ENCODE measurements around the gene OTULIN.

OTULIN gene

DNA sequence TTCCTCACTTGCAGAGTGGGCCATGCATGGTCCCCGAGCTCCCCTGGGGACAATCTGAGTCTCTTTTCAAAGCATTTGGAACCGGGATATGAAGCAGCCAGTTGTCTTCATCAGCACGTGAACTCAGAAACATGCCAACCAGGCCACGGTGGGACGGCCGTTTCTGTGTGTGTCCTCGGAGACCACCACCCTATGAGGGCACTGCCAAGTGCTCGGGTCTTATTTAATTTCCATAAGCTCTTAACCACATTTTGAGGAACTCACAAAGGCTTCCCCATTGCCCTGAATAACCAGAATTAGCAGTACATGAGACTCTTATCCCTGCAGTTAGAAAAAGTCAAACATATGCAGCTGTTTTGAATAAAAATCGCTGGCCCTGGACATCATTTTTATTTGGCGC, 60.1 kb downstream of the OTULIN start:
- no peak for TF ChIP-seq EZH2phosphoT487 (IDR thresholded peaks at IDR 0.05; ENCODE audit: low read depth)
- TF ChIP-seq, protein P1, sequence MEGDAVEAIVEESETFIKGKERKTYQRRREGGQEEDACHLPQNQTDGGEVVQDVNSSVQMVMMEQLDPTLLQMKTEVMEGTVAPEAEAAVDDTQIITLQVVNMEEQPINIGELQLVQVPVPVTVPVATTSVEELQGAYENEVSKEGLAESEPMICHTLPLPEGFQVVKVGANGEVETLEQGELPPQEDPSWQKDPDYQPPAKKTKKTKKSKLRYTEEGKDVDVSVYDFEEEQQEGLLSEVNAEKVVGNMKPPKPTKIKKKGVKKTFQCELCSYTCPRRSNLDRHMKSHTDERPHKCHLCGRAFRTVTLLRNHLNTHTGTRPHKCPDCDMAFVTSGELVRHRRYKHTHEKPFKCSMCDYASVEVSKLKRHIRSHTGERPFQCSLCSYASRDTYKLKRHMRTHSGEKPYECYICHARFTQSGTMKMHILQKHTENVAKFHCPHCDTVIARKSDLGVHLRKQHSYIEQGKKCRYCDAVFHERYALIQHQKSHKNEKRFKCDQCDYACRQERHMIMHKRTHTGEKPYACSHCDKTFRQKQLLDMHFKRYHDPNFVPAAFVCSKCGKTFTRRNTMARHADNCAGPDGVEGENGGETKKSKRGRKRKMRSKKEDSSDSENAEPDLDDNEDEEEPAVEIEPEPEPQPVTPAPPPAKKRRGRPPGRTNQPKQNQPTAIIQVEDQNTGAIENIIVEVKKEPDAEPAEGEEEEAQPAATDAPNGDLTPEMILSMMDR (IDR thresholded peaks at IDR 0.05; ENCODE audit: low read depth, low read length) = no peak
- Histone ChIP-seq H3K9ac (ENCODE audit: low read length) (no peak overlapping the region), H3K9me3 (ENCODE audit: insufficient read depth, low read length) (0 out of 2 replicates have a peak, but pooled peaks cover 3% of the 10 kb centered on the region), H3K4me1 (ENCODE audit: low read length) (peaks cover 23% of the 10 kb centered on the region), H3K4me3 (ENCODE audit: low read length) (no peak overlapping the region), H3K27ac (ENCODE audit: low read length) (peak overlapping the region; percentile 66; the same call in 1 of the 2 replicates), H3K27me3 (ENCODE audit: low read depth, low read length) (no peaks in the 10 kb centered on the region), H3K4me2 (ENCODE audit: low read length) (no peak overlapping the region), H4K20me1 (ENCODE audit: insufficient read depth, low read length) (no peaks in the 10 kb centered on the region), H2AFZ (ENCODE audit: low read depth, low read length) (no peak overlapping the region), H3K36me3 (replicated peaks; ENCODE audit: low read depth, low read length) (peaks cover 4% of the 10 kb centered on the region), H3K79me2 (ENCODE audit: low read length) (no peaks in the 10 kb centered on the region)

DNA sequence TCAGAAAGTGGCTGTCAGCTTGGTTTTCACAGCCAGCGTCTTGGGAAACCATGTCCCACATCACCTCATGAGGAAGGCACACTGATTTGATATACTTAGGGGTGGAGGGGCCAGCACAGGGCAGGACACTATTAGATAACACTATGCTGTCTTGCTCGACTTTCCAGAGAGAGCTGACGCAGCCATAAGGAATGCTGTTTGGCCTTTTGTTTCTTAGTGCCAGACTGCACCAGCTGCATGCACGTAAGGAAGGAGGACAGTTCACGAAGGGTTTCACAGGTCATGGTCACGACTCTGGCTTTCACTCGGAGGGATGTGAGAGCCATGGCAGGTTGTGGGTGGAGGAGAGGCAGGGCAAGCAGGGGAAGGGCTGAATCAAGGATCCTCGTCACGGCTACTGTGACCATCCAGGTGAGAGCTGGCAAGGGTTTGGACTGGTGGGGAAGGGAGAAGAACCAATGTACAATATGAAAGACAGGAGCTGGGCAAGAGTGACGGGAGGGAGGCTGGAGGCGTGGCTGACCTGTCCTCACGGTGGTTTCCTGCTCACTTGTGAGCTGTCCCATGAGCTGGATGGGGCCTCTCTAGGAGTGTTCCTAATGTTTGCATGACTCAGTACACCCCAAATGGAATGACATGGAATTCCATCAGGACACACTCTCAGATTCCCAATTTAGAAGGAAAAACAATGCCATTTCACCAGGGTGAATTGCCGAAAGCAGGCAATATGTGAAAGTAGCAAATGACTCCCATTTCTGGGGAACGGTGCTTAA, 61.7 kb downstream of the OTULIN start:
- peaks cover 23% of the 10 kb centered on the region for H3K4me1 ChIP-seq (ENCODE audit: low read length)
- no peak for TF ChIP-seq EZH2phosphoT487 (IDR thresholded peaks at IDR 0.05; ENCODE audit: low read depth)
- TF ChIP-seq, protein P1 (IDR thresholded peaks at IDR 0.05; ENCODE audit: low read depth, low read length) = no peak
- H2AFZ ChIP-seq (ENCODE audit: low read depth, low read length) = no peak overlapping the region
- H4K20me1 ChIP-seq (ENCODE audit: insufficient read depth, low read length) = no peaks in the 10 kb centered on the region
- H3K9me3 ChIP-seq (ENCODE audit: insufficient read depth, low read length) = 0 out of 2 replicates have a peak, but pooled peaks cover 3% of the 10 kb centered on the region
- no peak overlapping the region for H3K27ac ChIP-seq (ENCODE audit: low read length)
- peaks cover 4% of the 10 kb centered on the region for H3K36me3 ChIP-seq (replicated peaks; ENCODE audit: low read depth, low read length)
- H3K27me3 ChIP-seq (ENCODE audit: low read depth, low read length) = no peaks in the 10 kb centered on the region
- no peak overlapping the region for H3K9ac ChIP-seq (ENCODE audit: low read length)
- H3K4me2 ChIP-seq (ENCODE audit: low read length) = no peak overlapping the region
- no peaks in the 10 kb centered on the region for H3K79me2 ChIP-seq (ENCODE audit: low read length)
- H3K4me3 ChIP-seq (ENCODE audit: low read length) = no peak overlapping the region

DNA sequence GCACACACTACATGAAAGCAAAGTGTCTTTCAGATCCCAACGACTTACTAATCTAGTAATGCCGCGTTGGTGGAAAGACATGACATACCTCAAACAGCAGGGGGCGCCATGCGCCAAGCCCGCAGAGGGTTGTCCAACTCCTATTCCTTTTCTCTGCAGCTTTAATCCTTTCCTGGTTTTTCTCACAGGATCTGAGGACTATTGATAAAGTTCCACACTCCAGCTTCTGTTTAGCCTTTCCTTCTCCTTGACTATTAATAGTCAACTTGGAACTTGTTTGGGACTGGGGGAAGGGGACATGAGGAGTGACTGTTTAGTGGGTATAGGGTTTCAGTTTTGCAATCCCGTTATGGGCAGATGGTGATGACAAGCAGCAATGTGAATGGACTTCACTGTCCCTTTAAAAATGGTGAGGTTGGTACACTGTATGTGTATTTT, 62.9 kb downstream of the OTULIN start:
- Histone ChIP-seq H3K79me2 (ENCODE audit: low read length) (no peaks in the 10 kb centered on the region), H2AFZ (ENCODE audit: low read depth, low read length) (no peak overlapping the region), H3K4me1 (ENCODE audit: low read length) (peaks cover 23% of the 10 kb centered on the region), H3K9me3 (ENCODE audit: insufficient read depth, low read length) (0 out of 2 replicates have a peak, but pooled peaks cover 3% of the 10 kb centered on the region), H4K20me1 (ENCODE audit: insufficient read depth, low read length) (no peaks in the 10 kb centered on the region), H3K36me3 (replicated peaks; ENCODE audit: low read depth, low read length) (peaks cover 4% of the 10 kb centered on the region), H3K27me3 (ENCODE audit: low read depth, low read length) (no peaks in the 10 kb centered on the region), H3K9ac (ENCODE audit: low read length) (no peak overlapping the region), H3K4me2 (ENCODE audit: low read length) (no peak overlapping the region), H3K4me3 (ENCODE audit: low read length) (no peak overlapping the region), H3K27ac (ENCODE audit: low read length) (no peak overlapping the region)
- TF ChIP-seq, protein P1 (IDR thresholded peaks at IDR 0.05; ENCODE audit: low read depth, low read length) = peak; percentile 84
- no peak for TF ChIP-seq EZH2phosphoT487 (IDR thresholded peaks at IDR 0.05; ENCODE audit: low read depth)

DNA sequence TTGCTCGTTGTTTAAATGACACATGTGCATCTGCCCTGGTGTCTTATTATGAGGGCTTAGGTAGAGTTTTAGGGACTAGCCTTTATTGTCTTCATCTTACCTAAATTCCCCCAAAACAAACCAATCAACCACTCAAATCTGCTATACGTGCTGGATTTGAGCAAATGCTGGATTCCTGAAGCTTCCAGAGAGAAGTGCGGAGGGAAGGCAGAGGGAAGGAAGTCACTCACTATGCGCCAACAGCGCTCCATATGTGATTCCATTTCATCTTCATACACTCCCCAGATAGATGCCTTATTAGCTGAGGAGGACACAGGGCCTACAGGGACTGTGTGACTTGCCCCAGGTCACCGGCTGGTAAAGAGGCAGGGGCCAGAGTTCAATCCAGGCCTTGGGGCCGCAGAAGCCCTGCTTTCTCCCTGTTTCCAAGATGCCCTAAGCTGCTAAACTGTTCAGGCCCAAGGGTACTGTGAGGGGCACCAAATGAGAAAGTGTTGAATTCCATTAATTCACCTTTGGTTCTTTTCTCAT, 63.5 kb downstream of the OTULIN start:
- H3K27ac ChIP-seq (ENCODE audit: low read length) = no peak overlapping the region

More for the DNA sequence above, 63.5 kb downstream of the OTULIN start:
- no peak overlapping the region for H3K4me2 ChIP-seq (ENCODE audit: low read length)
- no peak overlapping the region for H3K4me3 ChIP-seq (ENCODE audit: low read length)
- peaks cover 4% of the 10 kb centered on the region for H3K36me3 ChIP-seq (replicated peaks; ENCODE audit: low read depth, low read length)
- H3K4me1 ChIP-seq (ENCODE audit: low read length) = peaks cover 19% of the 10 kb centered on the region
- no peak for TF ChIP-seq EZH2phosphoT487 (IDR thresholded peaks at IDR 0.05; ENCODE audit: low read depth)
- TF ChIP-seq, protein P1 (IDR thresholded peaks at IDR 0.05; ENCODE audit: low read depth, low read length) = no peak
- no peak overlapping the region for H3K9ac ChIP-seq (ENCODE audit: low read length)
- 0 out of 2 replicates have a peak, but pooled peaks cover 3% of the 10 kb centered on the region for H3K9me3 ChIP-seq (ENCODE audit: insufficient read depth, low read length)
- no peaks in the 10 kb centered on the region for H3K27me3 ChIP-seq (ENCODE audit: low read depth, low read length)
- H3K79me2 ChIP-seq (ENCODE audit: low read length) = no peaks in the 10 kb centered on the region
- H2AFZ ChIP-seq (ENCODE audit: low read depth, low read length) = no peak overlapping the region
- no peaks in the 10 kb centered on the region for H4K20me1 ChIP-seq (ENCODE audit: insufficient read depth, low read length)

Measured in OCI-LY3 (cell line).